ENCODE results near the gene VASH1. TPM values are rescaled to one million over a fixed set of nuclear protein-coding genes. Genes with fewer than 3 reads are reported as not detected.

The VASH1 gene
- total RNA-seq, 3 donors from 2014 or later (not counting 1 experiment from before 2014, with no cell fraction given): 9.5 to 15.0 (median 13.5) TPM

- Mint-ChIP-seq H3K9me3 (no peaks in the 10 kb centered on the region), H3K27ac (no peak overlapping the region)
- intact Hi-C loops (cut with micrococcal nuclease): no loop called here
Measured at GRCh38 chr14:76715101-76715500, 46.2 kb upstream of the VASH1 start.

GRCh38 chr14:76715511-76716081 lies 45.7 kb upstream of the VASH1 start:
- no peak overlapping the region for H3K4me3 Mint-ChIP-seq
- no peaks in the 10 kb centered on the region for H3K9me3 Mint-ChIP-seq
- no peak for DNase-seq
- TF ChIP-seq CTCF (IDR thresholded peaks at IDR 0.05): no peak
- H3K27me3 Mint-ChIP-seq (ENCODE audit: low read depth in 2 of 2): peaks cover 4 to 21% of the 10 kb centered on the region in 2 donors
- no peaks in the 10 kb centered on the region for H3K4me1 Mint-ChIP-seq
- H3K27me3 ChIP-seq (ENCODE audit: control insufficient read depth, insufficient read depth, low read length): no peaks in the 10 kb centered on the region
- no peak overlapping the region for H3K27ac Mint-ChIP-seq
- no peaks in the 10 kb centered on the region for H3K36me3 ChIP-seq (ENCODE audit: control insufficient read depth, insufficient read depth, low read length)
- no peaks in the 10 kb centered on the region for H3K9me3 ChIP-seq (ENCODE audit: control insufficient read depth, insufficient read depth, low read length)
- no peaks in the 10 kb centered on the region for H3K36me3 Mint-ChIP-seq
- WGBS (ENCODE audit: insufficient coverage): 80% methylated on average over 7 of the region's 7 CpGs
- ATAC-seq: no peak
- H3K4me1 ChIP-seq (ENCODE audit: control insufficient read depth, insufficient read depth, low read length): no peaks in the 10 kb centered on the region
- intact Hi-C loops (cut with micrococcal nuclease): no loop called here
- no peak overlapping the region for H3K27ac ChIP-seq (ENCODE audit: low read length)
- H3K4me3 ChIP-seq (ENCODE audit: low read length): no peak overlapping the region

More at GRCh38 chr14:76715101-76715500, 46.2 kb upstream of the VASH1 start:
- Histone ChIP-seq H3K27me3 (ENCODE audit: control insufficient read depth, insufficient read depth, low read length) (no peaks in the 10 kb centered on the region), H3K9me3 (ENCODE audit: control insufficient read depth, insufficient read depth, low read length) (no peaks in the 10 kb centered on the region), H3K27ac (ENCODE audit: low read length) (no peak overlapping the region), H3K4me1 (ENCODE audit: control insufficient read depth, insufficient read depth, low read length) (no peaks in the 10 kb centered on the region), H3K4me3 (ENCODE audit: low read length) (no peak overlapping the region), H3K36me3 (ENCODE audit: control insufficient read depth, insufficient read depth, low read length) (no peaks in the 10 kb centered on the region)
- Mint-ChIP-seq H3K36me3 (no peaks in the 10 kb centered on the region), H3K4me3 (no peak overlapping the region), H3K4me1 (no peaks in the 10 kb centered on the region), H3K27me3 (ENCODE audit: low read depth in 2 of 2) (peaks cover 4 to 21% of the 10 kb centered on the region in 2 donors)
- DNase-seq (no peak), ATAC-seq (no peak)
- WGBS (ENCODE audit: insufficient coverage): 68% methylated on average over 5 of the region's 6 CpGs
- TF ChIP-seq CTCF (IDR thresholded peaks at IDR 0.05): no peak

GRCh38 chr14:76716285-76716684 lies 45.0 kb upstream of the VASH1 start:
- no peaks in the 10 kb centered on the region for H3K36me3 Mint-ChIP-seq
- H3K27ac Mint-ChIP-seq: no peak overlapping the region
- Histone ChIP-seq H3K9me3 (ENCODE audit: control insufficient read depth, insufficient read depth, low read length) (no peaks in the 10 kb centered on the region), H3K27ac (ENCODE audit: low read length) (no peak overlapping the region), H3K36me3 (ENCODE audit: control insufficient read depth, insufficient read depth, low read length) (no peaks in the 10 kb centered on the region), H3K27me3 (ENCODE audit: control insufficient read depth, insufficient read depth, low read length) (no peaks in the 10 kb centered on the region), H3K4me1 (ENCODE audit: control insufficient read depth, insufficient read depth, low read length) (no peaks in the 10 kb centered on the region), H3K4me3 (ENCODE audit: low read length) (no peak overlapping the region)
- 60% methylated on average over 4 of the region's 4 CpGs for WGBS (ENCODE audit: insufficient coverage)
- TF ChIP-seq CTCF (IDR thresholded peaks at IDR 0.05): no peak
- intact Hi-C loops (cut with micrococcal nuclease): no loop called here
- no peaks in the 10 kb centered on the region for H3K4me1 Mint-ChIP-seq
- no peak overlapping the region for H3K4me3 Mint-ChIP-seq
- peaks cover 4 to 21% of the 10 kb centered on the region in 2 donors for H3K27me3 Mint-ChIP-seq (ENCODE audit: low read depth in 2 of 2)
- H3K9me3 Mint-ChIP-seq: no peaks in the 10 kb centered on the region
- DNase-seq (no peak), ATAC-seq (no peak)
